NCI-H524 treated with DMSO at 0.1 percent for 48 hours (cell line): ENCODE data around the gene STOX2.

Source experiments
- DNase-seq: peaks from one replicate; lab custom pipeline; 2025; lab: John Stamatoyannopoulos, UW

Gene STOX2

GRCh38 chr4:183986291-183986970, 81.3 kb downstream of the STOX2 start:
- no peak for DNase-seq

GRCh38 chr4:183986971-183987946, 82.2 kb downstream of the STOX2 start:
- DNase-seq: no peak

GRCh38 chr4:183987987-183988392, 82.9 kb downstream of the STOX2 start:
- no peak for DNase-seq

GRCh38 chr4:183988874-183989273, 83.8 kb downstream of the STOX2 start:
- DNase-seq: no peak

- no peak for DNase-seq
Measured at GRCh38 chr4:183989461-183989860, 84.4 kb downstream of the STOX2 start.

- no peak for DNase-seq
Measured at GRCh38 chr4:183989931-183990330, 84.8 kb downstream of the STOX2 start.

GRCh38 chr4:183993676-183994075, 88.6 kb downstream of the STOX2 start:
- DNase-seq: no peak

GRCh38 chr4:183995570-183995969, 90.5 kb downstream of the STOX2 start:
- DNase-seq: no peak

GRCh38 chr4:183996868-183997267, 91.8 kb downstream of the STOX2 start:
- no peak for DNase-seq

- no peak for DNase-seq
Measured at GRCh38 chr4:183999435-183999834, 94.3 kb downstream of the STOX2 start.

GRCh38 chr4:184000457-184001396, 95.6 kb downstream of the STOX2 start:
- DNase-seq: no peak

GRCh38 chr4:184003433-184003832, 98.3 kb downstream of the STOX2 start:
- DNase-seq: no peak

- no peak for DNase-seq
Measured at GRCh38 chr4:184007891-184008290, 102.8 kb downstream of the STOX2 start.

- no peak for DNase-seq
Measured at GRCh38 chr4:184010696-184011095, 105.6 kb downstream of the STOX2 start.

GRCh38 chr4:184011826-184012380, 106.8 kb downstream of the STOX2 start:
- DNase-seq: no peak

GRCh38 chr4:184012937-184013336, 107.8 kb downstream of the STOX2 start:
- DNase-seq: no peak

- no peak for DNase-seq
Measured at GRCh38 chr4:184014301-184014700, 109.2 kb downstream of the STOX2 start.

GRCh38 chr4:184016759-184017668, 111.9 kb downstream of the STOX2 start:
- no peak for DNase-seq

GRCh38 chr4:184019076-184019475, 114.0 kb downstream of the STOX2 start:
- no peak for DNase-seq
